K562 (cell line): Measurements from ENCODE around the gene ATIC. TPM values are rescaled to one million over a fixed set of nuclear protein-coding genes. Genes with fewer than 3 reads are reported as not detected.

Source experiments
- ARHGAP35 ChIP-seq: fragments of 450-650 bp; IDR thresholded peaks from 2 replicates; pipeline ENCODE4 v1.6.1; 2018; ENCODE audit not compliant: partially characterized antibody
- HNRNPUL1 ChIP-seq: fragments of 200-400 bp; formaldehyde crosslinking; IDR thresholded peaks from 2 replicates; pipeline ENCODE4 v1.6.1; 2017; ENCODE audit warnings: low read length
- KAT2B ChIP-seq: IDR thresholded peaks from one replicate; pipeline ENCODE4 v1.6.1; 2012; ENCODE audit warnings: low read depth, mild to moderate bottlenecking, control low read depth, inconsistent platforms, low read length, moderate library complexity
- KAT8 ChIP-seq: fragments of 450-650 bp; IDR thresholded peaks from 2 replicates; pipeline ENCODE4 v1.6.1; 2016; ENCODE audit warnings: low read depth, mild to moderate bottlenecking
- RBM15 ChIP-seq: fragments of 200-400 bp; formaldehyde crosslinking; IDR thresholded peaks from 2 replicates; pipeline ENCODE4 v1.6.1; 2018; ENCODE audit warnings: mild to moderate bottlenecking, low read length, moderate library complexity; ENCODE audit not compliant: insufficient read depth
- TBL1XR1 ChIP-seq, 2 experiments: IDR thresholded peaks; 2 replicates each; pipeline ENCODE4 v1.6.1; 2012; ENCODE audit warnings: improper control_type of control experiment in 2 of 2, low read length in 2 of 2, mild to moderate bottlenecking in 1 of 2
- TEAD4 ChIP-seq, 2 experiments: sonication (generic) in 1 of 2; formaldehyde crosslinking in 1 of 2; IDR thresholded peaks; 2 replicates each; pipeline versions ENCODE4 v1.6.1 to v1.8.0; 2012 to 2022; ENCODE audit warnings: borderline replicate concordance in 1 of 2, inconsistent platforms in 1 of 2, low read length in 1 of 2, mild to moderate bottlenecking in 1 of 2, missing genetic modification reagents in 1 of 2
- ZZZ3 ChIP-seq: fragments of 450-650 bp; IDR thresholded peaks from 2 replicates; pipeline ENCODE4 v1.6.1; 2016; ENCODE audit warnings: antibody characterized with exemption, mild to moderate bottlenecking, moderate library complexity
- polyA plus RNA-seq, 8 experiments: library from polyadenylated mRNA; depleted of rRNA in 4 of 8; stranded (reverse) in 5 of 8; unstranded in 3 of 8; fragments of >200 nt; fragmentation: Nextera tagmentation in 2 of 8; fragmentation: Illumina TruSeq in 1 of 8; extraction: Ambion mirVana in 2 of 8; extraction: Trizol in 1 of 8; gene quantifications; 2 replicates each; pipeline versions ENCODE4 v1.2.1 to v1.2.3, GENCODE V29; 2011 to 2014; ENCODE audit warnings: inconsistent platforms in 1 of 8, missing spikeins in 1 of 8
- total RNA-seq, 7 experiments: library from RNA; depleted of rRNA in 6 of 7; stranded (reverse); fragments of >200 nt in 6 of 7; fragmentation: Illumina TruSeq in 2 of 7; extraction: Trizol in 2 of 7; gene quantifications; 2 replicates each; pipeline versions ENCODE4 v1.2.1 to v1.2.3, GENCODE V29; 2011 to 2021; ENCODE audit warnings: low replicate concordance in 1 of 7
- TF ChIP-seq, protein P1 (sequence below): fragments of 450-650 bp; formaldehyde crosslinking; IDR thresholded peaks from 2 replicates; pipeline ENCODE4 v1.4.0; 2020; ENCODE audit warnings: mild to moderate bottlenecking, moderate library complexity
- TF ChIP-seq, protein P2 (sequence below): fragments of 250-450 bp; sonication (Bioruptor Pico); IDR thresholded peaks from 2 replicates; pipeline ENCODE4 v1.5.0; 2020; ENCODE audit warnings: mild to moderate bottlenecking
- TF ChIP-seq, protein P3 (sequence below): fragments of 450-650 bp; IDR thresholded peaks from 2 replicates; pipeline ENCODE4 v1.6.1; 2016; ENCODE audit warnings: mild to moderate bottlenecking, moderate library complexity
- TF ChIP-seq, protein P4 (sequence below): IDR thresholded peaks from 2 replicates; pipeline ENCODE4 v1.6.1; 2016; ENCODE audit warnings: missing genetic modification characterization, missing compliant biosample characterization

Gene ATIC
- total and polyA plus RNA-seq, 9 of the 15 experiments (the other 6 are each of a cell fraction or from before 2014, with no cell fraction given), result 45.6 to 480 (median 212) TPM

DNA sequence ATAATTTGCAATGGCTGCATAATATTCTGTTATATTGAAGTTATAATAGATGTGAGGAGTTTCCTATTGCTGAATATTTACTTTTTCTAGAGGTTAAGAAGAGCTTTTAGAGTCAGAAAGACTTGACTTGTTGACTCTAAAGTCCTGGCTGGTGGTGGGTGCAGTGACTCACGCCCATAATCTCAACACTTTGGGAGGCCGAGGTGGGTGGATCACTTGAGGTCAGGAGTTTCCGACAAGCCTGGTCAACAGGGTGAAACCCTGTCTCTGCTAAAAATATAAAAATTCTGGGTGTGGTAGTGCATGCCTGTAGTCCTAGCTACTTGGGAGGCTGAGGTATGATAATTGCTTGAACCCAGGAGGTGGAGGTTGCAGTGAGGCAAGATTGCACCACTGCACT lies 33.9 kb upstream of the ATIC start (continued):
- TF ChIP-seq, protein P1, sequence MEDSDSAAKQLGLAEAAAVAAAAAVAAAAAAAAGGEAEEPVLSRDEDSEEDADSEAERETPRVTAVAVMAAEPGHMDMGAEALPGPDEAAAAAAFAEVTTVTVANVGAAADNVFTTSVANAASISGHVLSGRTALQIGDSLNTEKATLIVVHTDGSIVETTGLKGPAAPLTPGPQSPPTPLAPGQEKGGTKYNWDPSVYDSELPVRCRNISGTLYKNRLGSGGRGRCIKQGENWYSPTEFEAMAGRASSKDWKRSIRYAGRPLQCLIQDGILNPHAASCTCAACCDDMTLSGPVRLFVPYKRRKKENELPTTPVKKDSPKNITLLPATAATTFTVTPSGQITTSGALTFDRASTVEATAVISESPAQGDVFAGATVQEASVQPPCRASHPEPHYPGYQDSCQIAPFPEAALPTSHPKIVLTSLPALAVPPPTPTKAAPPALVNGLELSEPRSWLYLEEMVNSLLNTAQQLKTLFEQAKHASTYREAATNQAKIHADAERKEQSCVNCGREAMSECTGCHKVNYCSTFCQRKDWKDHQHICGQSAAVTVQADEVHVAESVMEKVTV, result no peak
- no peak for TF ChIP-seq HNRNPUL1
- peak in 1 of 2 experiments; percentile 65; a peak in 1 of 4 replicates for TF ChIP-seq TBL1XR1 (IDR thresholded peaks at IDR 0.05; ENCODE audit: low read length in 2 of 2)
- TF ChIP-seq KAT2B, result no peak
- TF ChIP-seq KAT8, result no peak
- TF ChIP-seq, protein P2, sequence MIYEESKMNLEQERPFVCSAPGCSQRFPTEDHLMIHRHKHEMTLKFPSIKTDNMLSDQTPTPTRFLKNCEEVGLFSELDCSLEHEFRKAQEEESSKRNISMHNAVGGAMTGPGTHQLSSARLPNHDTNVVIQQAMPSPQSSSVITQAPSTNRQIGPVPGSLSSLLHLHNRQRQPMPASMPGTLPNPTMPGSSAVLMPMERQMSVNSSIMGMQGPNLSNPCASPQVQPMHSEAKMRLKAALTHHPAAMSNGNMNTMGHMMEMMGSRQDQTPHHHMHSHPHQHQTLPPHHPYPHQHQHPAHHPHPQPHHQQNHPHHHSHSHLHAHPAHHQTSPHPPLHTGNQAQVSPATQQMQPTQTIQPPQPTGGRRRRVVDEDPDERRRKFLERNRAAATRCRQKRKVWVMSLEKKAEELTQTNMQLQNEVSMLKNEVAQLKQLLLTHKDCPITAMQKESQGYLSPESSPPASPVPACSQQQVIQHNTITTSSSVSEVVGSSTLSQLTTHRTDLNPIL (CRISPR knock-in tag), result no peak
- TF ChIP-seq RBM15, result no peak
- TF ChIP-seq TEAD4 (IDR thresholded peaks at IDR 0.05; ENCODE audit: low read length), result no peak
- TF ChIP-seq TEAD4 (CRISPR knock-in tag; IDR thresholded peaks at IDR 0.05; ENCODE audit: borderline replicate concordance), result no peak
- no peak for TF ChIP-seq ZZZ3
- no peak for TF ChIP-seq ARHGAP35
- TF ChIP-seq, protein P3, sequence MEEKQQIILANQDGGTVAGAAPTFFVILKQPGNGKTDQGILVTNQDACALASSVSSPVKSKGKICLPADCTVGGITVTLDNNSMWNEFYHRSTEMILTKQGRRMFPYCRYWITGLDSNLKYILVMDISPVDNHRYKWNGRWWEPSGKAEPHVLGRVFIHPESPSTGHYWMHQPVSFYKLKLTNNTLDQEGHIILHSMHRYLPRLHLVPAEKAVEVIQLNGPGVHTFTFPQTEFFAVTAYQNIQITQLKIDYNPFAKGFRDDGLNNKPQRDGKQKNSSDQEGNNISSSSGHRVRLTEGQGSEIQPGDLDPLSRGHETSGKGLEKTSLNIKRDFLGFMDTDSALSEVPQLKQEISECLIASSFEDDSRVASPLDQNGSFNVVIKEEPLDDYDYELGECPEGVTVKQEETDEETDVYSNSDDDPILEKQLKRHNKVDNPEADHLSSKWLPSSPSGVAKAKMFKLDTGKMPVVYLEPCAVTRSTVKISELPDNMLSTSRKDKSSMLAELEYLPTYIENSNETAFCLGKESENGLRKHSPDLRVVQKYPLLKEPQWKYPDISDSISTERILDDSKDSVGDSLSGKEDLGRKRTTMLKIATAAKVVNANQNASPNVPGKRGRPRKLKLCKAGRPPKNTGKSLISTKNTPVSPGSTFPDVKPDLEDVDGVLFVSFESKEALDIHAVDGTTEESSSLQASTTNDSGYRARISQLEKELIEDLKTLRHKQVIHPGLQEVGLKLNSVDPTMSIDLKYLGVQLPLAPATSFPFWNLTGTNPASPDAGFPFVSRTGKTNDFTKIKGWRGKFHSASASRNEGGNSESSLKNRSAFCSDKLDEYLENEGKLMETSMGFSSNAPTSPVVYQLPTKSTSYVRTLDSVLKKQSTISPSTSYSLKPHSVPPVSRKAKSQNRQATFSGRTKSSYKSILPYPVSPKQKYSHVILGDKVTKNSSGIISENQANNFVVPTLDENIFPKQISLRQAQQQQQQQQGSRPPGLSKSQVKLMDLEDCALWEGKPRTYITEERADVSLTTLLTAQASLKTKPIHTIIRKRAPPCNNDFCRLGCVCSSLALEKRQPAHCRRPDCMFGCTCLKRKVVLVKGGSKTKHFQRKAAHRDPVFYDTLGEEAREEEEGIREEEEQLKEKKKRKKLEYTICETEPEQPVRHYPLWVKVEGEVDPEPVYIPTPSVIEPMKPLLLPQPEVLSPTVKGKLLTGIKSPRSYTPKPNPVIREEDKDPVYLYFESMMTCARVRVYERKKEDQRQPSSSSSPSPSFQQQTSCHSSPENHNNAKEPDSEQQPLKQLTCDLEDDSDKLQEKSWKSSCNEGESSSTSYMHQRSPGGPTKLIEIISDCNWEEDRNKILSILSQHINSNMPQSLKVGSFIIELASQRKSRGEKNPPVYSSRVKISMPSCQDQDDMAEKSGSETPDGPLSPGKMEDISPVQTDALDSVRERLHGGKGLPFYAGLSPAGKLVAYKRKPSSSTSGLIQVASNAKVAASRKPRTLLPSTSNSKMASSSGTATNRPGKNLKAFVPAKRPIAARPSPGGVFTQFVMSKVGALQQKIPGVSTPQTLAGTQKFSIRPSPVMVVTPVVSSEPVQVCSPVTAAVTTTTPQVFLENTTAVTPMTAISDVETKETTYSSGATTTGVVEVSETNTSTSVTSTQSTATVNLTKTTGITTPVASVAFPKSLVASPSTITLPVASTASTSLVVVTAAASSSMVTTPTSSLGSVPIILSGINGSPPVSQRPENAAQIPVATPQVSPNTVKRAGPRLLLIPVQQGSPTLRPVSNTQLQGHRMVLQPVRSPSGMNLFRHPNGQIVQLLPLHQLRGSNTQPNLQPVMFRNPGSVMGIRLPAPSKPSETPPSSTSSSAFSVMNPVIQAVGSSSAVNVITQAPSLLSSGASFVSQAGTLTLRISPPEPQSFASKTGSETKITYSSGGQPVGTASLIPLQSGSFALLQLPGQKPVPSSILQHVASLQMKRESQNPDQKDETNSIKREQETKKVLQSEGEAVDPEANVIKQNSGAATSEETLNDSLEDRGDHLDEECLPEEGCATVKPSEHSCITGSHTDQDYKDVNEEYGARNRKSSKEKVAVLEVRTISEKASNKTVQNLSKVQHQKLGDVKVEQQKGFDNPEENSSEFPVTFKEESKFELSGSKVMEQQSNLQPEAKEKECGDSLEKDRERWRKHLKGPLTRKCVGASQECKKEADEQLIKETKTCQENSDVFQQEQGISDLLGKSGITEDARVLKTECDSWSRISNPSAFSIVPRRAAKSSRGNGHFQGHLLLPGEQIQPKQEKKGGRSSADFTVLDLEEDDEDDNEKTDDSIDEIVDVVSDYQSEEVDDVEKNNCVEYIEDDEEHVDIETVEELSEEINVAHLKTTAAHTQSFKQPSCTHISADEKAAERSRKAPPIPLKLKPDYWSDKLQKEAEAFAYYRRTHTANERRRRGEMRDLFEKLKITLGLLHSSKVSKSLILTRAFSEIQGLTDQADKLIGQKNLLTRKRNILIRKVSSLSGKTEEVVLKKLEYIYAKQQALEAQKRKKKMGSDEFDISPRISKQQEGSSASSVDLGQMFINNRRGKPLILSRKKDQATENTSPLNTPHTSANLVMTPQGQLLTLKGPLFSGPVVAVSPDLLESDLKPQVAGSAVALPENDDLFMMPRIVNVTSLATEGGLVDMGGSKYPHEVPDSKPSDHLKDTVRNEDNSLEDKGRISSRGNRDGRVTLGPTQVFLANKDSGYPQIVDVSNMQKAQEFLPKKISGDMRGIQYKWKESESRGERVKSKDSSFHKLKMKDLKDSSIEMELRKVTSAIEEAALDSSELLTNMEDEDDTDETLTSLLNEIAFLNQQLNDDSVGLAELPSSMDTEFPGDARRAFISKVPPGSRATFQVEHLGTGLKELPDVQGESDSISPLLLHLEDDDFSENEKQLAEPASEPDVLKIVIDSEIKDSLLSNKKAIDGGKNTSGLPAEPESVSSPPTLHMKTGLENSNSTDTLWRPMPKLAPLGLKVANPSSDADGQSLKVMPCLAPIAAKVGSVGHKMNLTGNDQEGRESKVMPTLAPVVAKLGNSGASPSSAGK, result no peak
- TF ChIP-seq, protein P4, sequence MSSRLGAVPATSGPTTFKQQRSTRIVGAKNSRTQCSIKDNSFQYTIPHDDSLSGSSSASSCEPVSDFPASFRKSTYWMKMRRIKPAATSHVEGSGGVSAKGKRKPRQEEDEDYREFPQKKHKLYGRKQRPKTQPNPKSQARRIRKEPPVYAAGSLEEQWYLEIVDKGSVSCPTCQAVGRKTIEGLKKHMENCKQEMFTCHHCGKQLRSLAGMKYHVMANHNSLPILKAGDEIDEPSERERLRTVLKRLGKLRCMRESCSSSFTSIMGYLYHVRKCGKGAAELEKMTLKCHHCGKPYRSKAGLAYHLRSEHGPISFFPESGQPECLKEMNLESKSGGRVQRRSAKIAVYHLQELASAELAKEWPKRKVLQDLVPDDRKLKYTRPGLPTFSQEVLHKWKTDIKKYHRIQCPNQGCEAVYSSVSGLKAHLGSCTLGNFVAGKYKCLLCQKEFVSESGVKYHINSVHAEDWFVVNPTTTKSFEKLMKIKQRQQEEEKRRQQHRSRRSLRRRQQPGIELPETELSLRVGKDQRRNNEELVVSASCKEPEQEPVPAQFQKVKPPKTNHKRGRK, result no peak
